Chondrocyte (in vitro differentiated cells): ENCODE measurements around the gene AHI1. TPM values are rescaled to one million over a fixed set of nuclear protein-coding genes. Genes with fewer than 3 reads are reported as not detected.
"Not testable (repeated sequence)": the region's sequence is repeated elsewhere in the genome, so short reads cannot be mapped to it uniquely, and the experiment has no call there.

Experiments
- DNase-seq: peaks from one replicate; pipeline ENCODE4 v3.0.0; 2021; ENCODE audit warnings: mixed read lengths, low spot score
- H3K27ac Mint-ChIP-seq: one replicate; pipeline ENCODE4 v1.8.0; 2021; ENCODE audit warnings: mild to moderate bottlenecking, moderate library complexity, mixed read lengths; ENCODE audit not compliant: unreplicated experiment
- H3K27me3 Mint-ChIP-seq: 2 replicates; pipeline ENCODE4 v1.8.0; 2021; ENCODE audit warnings: low read depth, mixed read lengths
- H3K36me3 Mint-ChIP-seq: 2 replicates; pipeline ENCODE4 v1.8.0; 2021; ENCODE audit warnings: low read depth, mixed read lengths
- H3K4me1 Mint-ChIP-seq: 2 replicates; pipeline ENCODE4 v1.8.0; 2021; ENCODE audit warnings: low read depth, mild to moderate bottlenecking, mixed read lengths
- H3K4me3 Mint-ChIP-seq: one replicate; pipeline ENCODE4 v1.8.0; 2021; ENCODE audit warnings: mild to moderate bottlenecking, moderate library complexity, mixed read lengths; ENCODE audit not compliant: unreplicated experiment
- H3K9me3 Mint-ChIP-seq: 2 replicates; pipeline ENCODE4 v1.8.0; 2021; ENCODE audit warnings: low read depth, mixed read lengths
- CTCF ChIP-seq: fragments of 200-600 bp; sonication (generic); IDR thresholded peaks from 2 replicates; pipeline ENCODE4 v1.5.0; 2021; ENCODE audit warnings: antibody characterized with exemption, mild to moderate bottlenecking, moderate library complexity
- total RNA-seq: library from RNA; stranded (reverse); gene quantifications from 3 replicates; pipeline ENCODE4 v1.2.1, GENCODE V29; 2021

AHI1 gene
- total RNA-seq, 1 donor from 2014 or later: 14.8 TPM

GRCh38 chr6:135383301-135383700 lies 114.2 kb downstream of the AHI1 start:
- no peaks in the 10 kb centered on the region for H3K9me3 Mint-ChIP-seq
- no peaks in the 10 kb centered on the region for H3K4me1 Mint-ChIP-seq
- no peak overlapping the region for H3K27ac Mint-ChIP-seq
- DNase-seq: no peak
- TF ChIP-seq CTCF: no peak
- H3K27me3 Mint-ChIP-seq: no peaks in the 10 kb centered on the region
- no peaks in the 10 kb centered on the region for H3K36me3 Mint-ChIP-seq
- H3K4me3 Mint-ChIP-seq: no peak overlapping the region

GRCh38 chr6:135382182-135382628 lies 115.3 kb downstream of the AHI1 start:
- H3K4me1 Mint-ChIP-seq: no peaks in the 10 kb centered on the region
- H3K9me3 Mint-ChIP-seq: no peaks in the 10 kb centered on the region
- DNase-seq: no peak
- H3K4me3 Mint-ChIP-seq: no peak overlapping the region
- H3K27ac Mint-ChIP-seq: no peak overlapping the region
- no peaks in the 10 kb centered on the region for H3K27me3 Mint-ChIP-seq
- TF ChIP-seq CTCF: no peak
- no peaks in the 10 kb centered on the region for H3K36me3 Mint-ChIP-seq

GRCh38 chr6:135380793-135381192 lies 116.7 kb downstream of the AHI1 start:
- no peaks in the 10 kb centered on the region for H3K27me3 Mint-ChIP-seq
- H3K27ac Mint-ChIP-seq: no peak overlapping the region
- no peaks in the 10 kb centered on the region for H3K36me3 Mint-ChIP-seq
- H3K9me3 Mint-ChIP-seq: peaks cover 3% of the 10 kb centered on the region
- DNase-seq: no peak
- no peak overlapping the region for H3K4me3 Mint-ChIP-seq
- H3K4me1 Mint-ChIP-seq: no peaks in the 10 kb centered on the region
- TF ChIP-seq CTCF: no peak

- H3K27me3 Mint-ChIP-seq: no peaks in the 10 kb centered on the region
- no peak for DNase-seq
- no peaks in the 10 kb centered on the region for H3K4me1 Mint-ChIP-seq
- no peak for TF ChIP-seq CTCF
- no peaks in the 10 kb centered on the region for H3K36me3 Mint-ChIP-seq
- H3K4me3 Mint-ChIP-seq: no peak overlapping the region
- peaks cover 4% of the 10 kb centered on the region for H3K9me3 Mint-ChIP-seq
- H3K27ac Mint-ChIP-seq: no peak overlapping the region
These were observed 117.9 kb downstream of the AHI1 start for GRCh38 chr6:135379647-135380046.

GRCh38 chr6:135372758-135373157 lies 124.8 kb downstream of the AHI1 start:
- no peak overlapping the region for H3K4me3 Mint-ChIP-seq
- H3K9me3 Mint-ChIP-seq: peaks cover 19% of the 10 kb centered on the region
- H3K27me3 Mint-ChIP-seq: no peaks in the 10 kb centered on the region
- peaks cover 3% of the 10 kb centered on the region for H3K4me1 Mint-ChIP-seq
- peaks cover 10% of the 10 kb centered on the region for H3K36me3 Mint-ChIP-seq
- no peak for TF ChIP-seq CTCF
- H3K27ac Mint-ChIP-seq: no peak overlapping the region
- DNase-seq: no peak

GRCh38 chr6:135363622-135364021 lies 133.9 kb downstream of the AHI1 start:
- H3K27ac Mint-ChIP-seq, H3K4me3 Mint-ChIP-seq, H3K27me3 Mint-ChIP-seq, DNase-seq: not testable (repeated sequence)
- H3K4me1 Mint-ChIP-seq: peaks cover 10% of the 10 kb centered on the region
- H3K36me3 Mint-ChIP-seq: peaks cover 29% of the 10 kb centered on the region
- peaks cover 43% of the 10 kb centered on the region for H3K9me3 Mint-ChIP-seq
